Colonic mucosa (tissue), 4 donors: Measurements from ENCODE around the gene PANK1. TPM values are rescaled to one million over a fixed set of nuclear protein-coding genes. Genes with fewer than 3 reads are reported as not detected.

Experiments used
- DNase-seq: peaks from one replicate; pipeline ENCODE4 v3.0.0-alpha.2; 2020
- H3K27ac ChIP-seq: fragments of 200-600 bp; one replicate; pipeline ENCODE4 v1.8.0; 2021
- H3K27me3 ChIP-seq: fragments of 200-600 bp; one replicate; pipeline ENCODE4 v1.8.0; 2021
- H3K36me3 ChIP-seq: fragments of 200-600 bp; one replicate; pipeline ENCODE4 v1.8.0; 2021
- H3K4me1 ChIP-seq: fragments of 200-600 bp; one replicate; pipeline ENCODE4 v1.8.0; 2021; ENCODE audit warnings: mild to moderate bottlenecking
- H3K4me3 ChIP-seq: fragments of 200-600 bp; one replicate; pipeline ENCODE4 v1.8.0; 2021
- H3K9ac ChIP-seq, 2 donors: one replicate each; pipeline ENCODE4 v1.7.0; 2013; ENCODE audit warnings: control low read depth in 2 of 2, low read depth in 2 of 2, low read length in 2 of 2
- H3K9me3 ChIP-seq: fragments of 200-600 bp; one replicate; pipeline ENCODE4 v1.8.0; 2021
- CTCF ChIP-seq: fragments of 200-600 bp; IDR thresholded peaks from one replicate; pipeline ENCODE4 v1.8.0; 2022; ENCODE audit warnings: antibody characterized with exemption, mild to moderate bottlenecking
- intact Hi-C: fragments of 100-400 bp; cut with DNase I; formaldehyde crosslinking; loops from one replicate; pipeline ENCODE4 v1.14.1; 2022
- total RNA-seq, 2 donors: library from RNA; stranded (reverse); fragmentation: NEBNext Ultra II Directional in 1 of 2; extraction: Animal tissue kit (Norgen Biotek cat#: 25700) in 1 of 2; gene quantifications; one replicate each; pipeline ENCODE4 v1.2.1, GENCODE V29; 2021
- donor health status: healthy.
- donor health status: DM: no; HTN: no; CAD: no.
- donor health status: DM: no; HTN: no; CAD: no.

Gene PANK1
- total RNA-seq, 2 donors from 2014 or later: 22.8 to 55.4 TPM

GRCh38 chr10:89662596-89662995 lies 17.6 kb upstream of the PANK1 start:
- H3K27me3 ChIP-seq: no peaks in the 10 kb centered on the region
- intact Hi-C loops: no loop called here
- no peak overlapping the region for H3K27ac ChIP-seq
- H3K4me1 ChIP-seq: no peaks in the 10 kb centered on the region
- no peak overlapping the region for H3K4me3 ChIP-seq
- H3K9me3 ChIP-seq: no peaks in the 10 kb centered on the region
- no peak for DNase-seq
- TF ChIP-seq CTCF: no peak
- no peak overlapping the region for H3K9ac ChIP-seq
- H3K36me3 ChIP-seq: no peaks in the 10 kb centered on the region

GRCh38 chr10:89659143-89660131 lies 14.4 kb upstream of the PANK1 start:
- Histone ChIP-seq H3K4me3 (no peak overlapping the region), H3K36me3 (no peaks in the 10 kb centered on the region), H3K27ac (no peak overlapping the region), H3K27me3 (no peaks in the 10 kb centered on the region), H3K9me3 (no peaks in the 10 kb centered on the region), H3K9ac (no peak overlapping the region), H3K4me1 (no peaks in the 10 kb centered on the region)
- DNase-seq: no peak
- intact Hi-C loops: no loop called here
- TF ChIP-seq CTCF: no peak

GRCh38 chr10:89657302-89657701 lies 12.3 kb upstream of the PANK1 start:
- H3K4me3 ChIP-seq: no peak overlapping the region
- no peaks in the 10 kb centered on the region for H3K9me3 ChIP-seq
- DNase-seq: no peak
- no peak overlapping the region for H3K27ac ChIP-seq
- H3K27me3 ChIP-seq: no peaks in the 10 kb centered on the region
- H3K4me1 ChIP-seq: no peaks in the 10 kb centered on the region
- TF ChIP-seq CTCF: no peak
- no peaks in the 10 kb centered on the region for H3K36me3 ChIP-seq
- intact Hi-C loops: no loop called here
- H3K9ac ChIP-seq: no peak overlapping the region

- no peak for DNase-seq
- Histone ChIP-seq H3K4me3 (no peak overlapping the region), H3K27me3 (no peaks in the 10 kb centered on the region), H3K4me1 (no peaks in the 10 kb centered on the region), H3K9me3 (no peaks in the 10 kb centered on the region), H3K27ac (no peak overlapping the region), H3K9ac (no peak overlapping the region), H3K36me3 (no peaks in the 10 kb centered on the region)
- intact Hi-C loops: no loop called here
- no peak for TF ChIP-seq CTCF
These were observed 10.7 kb upstream of the PANK1 start for GRCh38 chr10:89655722-89656121.

- Histone ChIP-seq H3K36me3 (no peaks in the 10 kb centered on the region), H3K4me1 (no peaks in the 10 kb centered on the region), H3K27me3 (no peaks in the 10 kb centered on the region), H3K9ac (no peak overlapping the region), H3K27ac (no peak overlapping the region), H3K9me3 (no peaks in the 10 kb centered on the region), H3K4me3 (no peak overlapping the region)
- no peak for TF ChIP-seq CTCF
- DNase-seq: no peak
- intact Hi-C loops: no loop called here
These were observed 8.4 kb upstream of the PANK1 start for GRCh38 chr10:89653410-89653869.
